Left hindlimb (tissue), 1 donor: ENCODE measurements around the gene LCE2B.
"Not testable (repeated sequence)": the region's sequence is repeated elsewhere in the genome, so short reads cannot be mapped to it uniquely, and the experiment has no call there.

Source experiments
- DNase-seq: peaks from one replicate; pipeline ENCODE4 v3.0.0-alpha.2; 2018

The LCE2B gene, protein sequence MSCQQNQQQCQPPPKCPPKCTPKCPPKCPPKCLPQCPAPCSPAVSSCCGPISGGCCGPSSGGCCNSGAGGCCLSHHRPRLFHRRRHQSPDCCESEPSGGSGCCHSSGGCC

DNA sequence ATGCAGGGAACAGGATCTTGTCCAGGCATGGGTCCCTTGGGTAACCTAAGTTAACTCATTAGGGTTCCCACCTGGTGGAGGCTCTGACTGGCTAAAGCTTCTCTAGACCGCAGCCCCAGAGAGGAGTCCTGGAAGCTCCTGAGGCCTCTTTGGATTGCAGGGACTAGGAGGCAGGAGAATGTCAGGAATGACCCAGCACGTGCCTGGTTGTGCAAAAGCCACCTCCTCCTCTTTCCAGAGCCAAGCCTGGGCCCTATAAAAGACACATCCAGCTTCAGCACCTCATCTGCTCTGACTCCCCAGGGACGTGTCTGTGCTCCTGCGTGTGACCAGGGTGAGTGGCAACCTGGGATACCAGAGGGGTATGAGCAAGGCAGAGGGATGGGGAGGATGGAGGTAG, at the start of gene LCE2B:
Gene LCE2B (plus strand): TSS at position 301 of the 400 bp plus-strand sequence. CDS start 721 bp downstream, outside the sequence.
- DNase-seq, result not testable (repeated sequence)

- no peak for DNase-seq
Measured at GRCh38 chr1:152640351-152640750, 45.6 kb upstream of the LCE2B start.

- DNase-seq, result no peak
Measured at GRCh38 chr1:152643945-152644344, 42.0 kb upstream of the LCE2B start.

DNA sequence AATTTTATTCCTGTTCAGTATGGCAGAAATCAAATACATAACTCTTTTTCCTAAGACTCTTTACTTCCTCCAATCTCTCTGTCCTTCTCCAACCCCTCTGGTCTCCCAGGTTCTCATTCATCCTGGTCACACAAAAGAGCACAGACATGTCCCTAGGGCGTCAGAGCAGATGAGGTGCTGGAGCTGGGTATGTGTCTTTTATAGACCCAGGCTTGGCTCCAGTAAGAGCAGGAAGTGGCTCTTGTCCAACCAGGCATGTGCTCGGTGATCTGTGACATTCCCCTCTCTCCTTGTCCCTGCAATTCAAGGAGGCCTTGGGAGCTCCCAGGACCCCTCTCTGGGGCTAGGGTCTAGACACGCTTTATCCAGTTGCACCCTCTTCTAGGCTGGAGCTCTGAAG, 40.8 kb upstream of the LCE2B start:
- DNase-seq, result no peak

DNA sequence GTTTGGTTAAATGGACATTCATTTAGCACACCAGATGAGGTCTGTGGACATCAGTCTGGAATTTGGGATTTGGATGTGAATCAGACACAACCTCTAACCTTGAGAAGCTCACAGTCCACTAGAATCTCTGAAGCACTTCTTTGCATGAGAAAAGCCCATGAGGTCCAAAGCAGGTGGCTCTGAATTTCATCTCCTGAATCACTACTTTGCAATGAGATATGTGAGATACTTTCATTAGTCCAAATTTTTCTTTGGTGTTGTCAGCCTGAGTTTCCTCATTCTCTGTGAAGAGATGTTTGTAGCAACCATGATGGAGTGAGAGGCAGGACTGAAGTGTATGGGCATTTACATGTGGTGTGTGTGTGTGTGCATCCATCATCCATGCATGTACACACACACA, 39.3 kb upstream of the LCE2B start:
- no peak for DNase-seq

DNA sequence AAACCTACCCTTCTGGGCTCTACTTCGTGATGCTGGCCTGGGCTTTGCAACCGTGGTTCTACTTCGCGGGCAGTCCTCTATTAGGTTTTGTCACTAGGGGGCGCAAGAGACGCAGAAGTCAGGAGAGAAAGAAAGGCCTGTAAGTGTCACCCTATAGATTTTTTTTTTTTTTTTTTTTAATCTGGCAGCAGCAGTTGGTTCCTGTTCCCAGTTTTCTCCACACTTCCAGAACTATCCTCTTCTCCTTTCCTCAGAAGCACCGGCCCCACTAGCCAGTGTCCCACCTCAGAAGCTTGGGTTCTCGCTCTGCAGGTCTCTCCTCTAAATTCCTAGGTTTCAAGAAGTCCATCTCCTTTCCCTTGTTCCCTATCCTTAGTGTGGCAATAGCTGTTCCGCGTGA, 31.8 kb upstream of the LCE2B start:
- DNase-seq, result peak; percentile 33

GRCh38 chr1:152656459-152656858, 29.5 kb upstream of the LCE2B start:
- DNase-seq, result no peak

GRCh38 chr1:152657677-152658076, 28.2 kb upstream of the LCE2B start:
- DNase-seq, result no peak

- DNase-seq, result no peak
Measured at GRCh38 chr1:152658649-152659048, 27.3 kb upstream of the LCE2B start.

DNA sequence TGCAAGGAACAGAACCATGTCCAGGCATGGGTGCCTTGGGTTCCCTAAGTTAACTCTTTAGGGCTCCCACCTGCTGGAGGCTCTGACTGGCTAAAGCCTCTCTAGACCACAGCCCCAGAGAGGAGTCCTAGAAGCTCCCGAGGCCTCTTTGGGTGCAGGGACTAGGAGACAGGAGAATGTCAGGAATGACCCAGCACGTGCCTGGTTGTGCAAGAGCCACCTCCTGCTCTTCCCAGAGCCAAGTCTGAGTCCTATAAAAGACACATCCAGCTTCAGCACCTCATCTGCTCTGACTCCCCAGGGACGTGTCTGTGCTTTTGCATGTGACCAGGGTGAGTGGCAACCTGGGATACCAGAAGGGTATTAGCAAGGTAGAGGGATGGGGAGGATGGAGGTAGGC, 22.8 kb upstream of the LCE2B start, which contains the start of gene LCE2D:
Gene LCE2D (plus strand): TSS at position 283 of the 400 bp plus-strand sequence. CDS start 726 bp downstream, outside the sequence.
- DNase-seq, result no peak

DNA sequence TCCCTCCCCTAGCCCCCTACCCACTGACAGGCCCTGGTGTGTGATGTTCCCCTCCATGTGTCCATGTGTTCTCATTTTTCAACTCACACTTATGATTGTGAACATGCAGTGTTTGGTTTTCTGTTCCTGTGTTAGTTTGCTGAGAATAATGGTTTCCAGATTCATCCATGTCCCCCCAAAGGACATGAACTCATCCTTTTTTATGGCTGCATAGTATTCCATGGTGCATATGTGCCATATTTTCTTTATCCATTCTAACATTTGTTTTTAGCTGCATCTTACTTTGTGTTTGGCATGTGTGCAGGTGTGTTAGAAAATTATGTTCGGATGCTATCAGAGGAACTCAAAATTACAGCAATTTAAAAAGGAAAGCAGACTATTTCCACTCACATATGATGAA, 19.8 kb upstream of the LCE2B start:
- DNase-seq, result not testable (repeated sequence)

DNA sequence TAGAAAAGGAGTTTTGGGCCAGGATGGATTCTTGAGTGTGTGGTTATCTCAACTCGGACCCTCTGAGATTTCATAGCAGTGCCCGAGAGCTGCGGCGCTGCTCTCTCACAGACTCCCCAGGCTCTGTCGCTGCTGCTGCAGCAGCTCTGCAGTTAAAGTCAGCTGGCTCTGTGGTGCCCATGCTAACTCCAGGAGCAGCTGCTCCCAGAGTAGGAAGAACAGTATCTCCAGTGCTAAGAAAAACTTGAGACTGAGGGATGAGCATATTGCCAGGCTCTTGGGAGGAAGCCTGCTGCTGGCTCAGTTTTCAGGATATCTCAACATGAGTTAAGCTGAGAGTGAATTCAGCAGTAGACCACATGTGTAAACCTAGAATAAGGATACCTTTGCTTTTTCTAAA, 18.3 kb upstream of the LCE2B start:
- DNase-seq, result no peak

- DNase-seq, result no peak
Measured at GRCh38 chr1:152673016-152673415, 12.9 kb upstream of the LCE2B start.

DNA sequence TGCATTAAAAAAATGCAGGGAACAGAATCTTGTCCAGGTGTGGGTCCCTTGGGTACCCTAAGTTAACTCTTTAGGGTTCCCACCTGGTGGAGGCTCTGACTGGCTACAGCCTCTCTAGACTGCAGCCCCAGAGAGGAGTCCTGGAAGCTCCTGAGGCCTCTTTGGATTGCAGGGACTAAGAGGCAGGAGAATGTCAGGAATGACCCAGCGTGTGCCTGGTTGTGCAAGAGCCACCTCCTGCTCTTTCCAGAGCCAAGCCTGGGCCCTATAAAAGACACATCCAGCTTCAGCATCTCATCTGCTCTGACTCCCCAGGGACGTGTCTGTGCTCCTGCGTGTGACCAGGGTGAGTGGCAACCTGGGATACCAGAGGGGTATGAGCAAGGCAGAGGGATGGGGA, 10.9 kb upstream of the LCE2B start, which contains the start of gene LCE2C:
Gene LCE2C (plus strand): TSS at position 297 of the 400 bp plus-strand sequence. CDS start 737 bp downstream, outside the sequence.
- DNase-seq, result not testable (repeated sequence)

GRCh38 chr1:152679459-152679858, 6.5 kb upstream of the LCE2B start:
- DNase-seq, result no peak

DNA sequence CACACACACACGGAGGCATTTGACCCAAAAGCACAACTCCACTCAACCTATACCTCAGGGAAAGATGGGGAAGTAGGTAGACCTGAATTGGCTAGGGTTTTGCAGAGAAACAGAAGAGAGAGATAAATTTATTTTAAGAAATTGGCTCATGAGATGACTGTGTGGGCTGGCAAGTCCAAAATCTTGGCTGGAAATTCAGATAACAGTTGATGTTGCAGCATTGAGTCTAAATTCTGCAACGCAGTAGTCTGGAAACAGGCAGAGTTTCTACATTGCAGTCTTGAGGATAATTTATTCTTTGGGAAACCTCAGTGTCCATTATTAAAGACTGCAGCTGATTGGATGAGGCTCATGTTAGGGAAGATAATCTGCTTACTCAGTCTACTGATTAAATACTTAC, 4.3 kb upstream of the LCE2B start:
- DNase-seq, result no peak

DNA sequence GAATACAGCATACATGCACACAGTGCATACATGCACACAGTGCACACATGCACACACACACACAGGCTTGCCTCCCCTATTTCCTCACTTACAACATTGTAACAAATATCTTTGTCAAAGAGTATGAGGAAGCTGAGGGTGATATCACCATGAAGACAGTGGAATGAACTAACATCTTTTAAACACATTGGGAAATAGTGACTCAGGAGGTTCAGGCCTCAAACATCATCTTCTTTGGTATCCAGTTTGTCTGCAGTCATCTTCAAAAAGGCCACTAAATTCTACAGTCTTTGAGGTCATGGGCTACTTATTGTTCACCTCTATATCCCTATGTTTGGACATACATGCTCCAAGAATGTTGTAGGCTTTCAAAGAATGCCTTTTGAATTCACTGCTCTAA, 2.1 kb upstream of the LCE2B start:
- no peak for DNase-seq

DNA sequence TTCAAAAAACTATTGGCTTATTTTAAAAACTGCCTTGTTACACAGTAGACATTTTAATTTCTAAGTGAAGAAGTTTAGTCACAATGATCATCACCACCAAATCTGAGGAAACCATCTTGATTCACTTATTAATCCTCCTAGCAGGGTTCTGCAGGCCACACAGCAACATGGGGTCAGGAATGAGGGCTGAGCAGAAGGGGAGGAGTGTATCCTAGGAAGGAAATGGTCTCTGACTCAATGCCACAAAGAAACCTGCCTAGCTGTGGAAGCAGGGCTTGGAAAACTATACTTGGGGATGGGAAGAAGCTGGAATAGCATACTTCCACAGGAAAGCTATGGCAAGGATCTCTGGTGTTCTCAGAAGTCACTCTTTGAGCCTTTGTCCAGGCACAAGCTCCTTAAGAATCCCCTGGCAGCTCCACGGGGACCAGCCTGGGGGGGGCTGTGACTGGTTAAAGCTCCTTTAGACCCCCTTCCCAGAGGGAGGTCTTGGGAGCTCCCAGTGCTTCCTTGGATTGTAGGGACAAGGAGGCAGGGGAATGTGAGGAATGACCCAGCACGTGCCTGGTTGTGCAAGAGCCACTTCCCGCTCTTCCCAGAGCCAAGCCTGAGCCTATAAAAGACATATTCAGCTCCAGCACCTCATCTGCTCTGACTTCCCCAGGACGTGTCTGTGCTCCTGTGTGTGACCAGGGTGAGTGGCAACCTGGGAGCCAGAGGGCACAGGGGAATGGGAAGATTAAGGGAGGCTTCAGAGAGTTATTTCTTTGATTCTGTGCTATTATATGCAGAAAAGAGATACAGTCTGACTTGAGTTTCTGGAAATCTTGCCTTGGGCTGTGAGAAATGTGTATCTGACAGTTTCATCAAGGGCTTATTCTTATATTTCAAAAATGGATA, 12.0 kb downstream of the LCE2B start, which contains the start of gene LCE2A:
Gene LCE2A (plus strand): TSS at position 645 of the 900 bp plus-strand sequence. CDS start 557 bp downstream, outside the sequence.
- no peak for DNase-seq

GRCh38 chr1:152699746-152700145, 13.8 kb downstream of the LCE2B start:
- DNase-seq, result no peak

- no peak for DNase-seq
Measured at GRCh38 chr1:152707860-152708259, 21.9 kb downstream of the LCE2B start, which contains the start of gene LCE4A. Gene LCE4A (plus strand): TSS chr1:152708160. CDS start chr1:152709076, 916 bp downstream.

DNA sequence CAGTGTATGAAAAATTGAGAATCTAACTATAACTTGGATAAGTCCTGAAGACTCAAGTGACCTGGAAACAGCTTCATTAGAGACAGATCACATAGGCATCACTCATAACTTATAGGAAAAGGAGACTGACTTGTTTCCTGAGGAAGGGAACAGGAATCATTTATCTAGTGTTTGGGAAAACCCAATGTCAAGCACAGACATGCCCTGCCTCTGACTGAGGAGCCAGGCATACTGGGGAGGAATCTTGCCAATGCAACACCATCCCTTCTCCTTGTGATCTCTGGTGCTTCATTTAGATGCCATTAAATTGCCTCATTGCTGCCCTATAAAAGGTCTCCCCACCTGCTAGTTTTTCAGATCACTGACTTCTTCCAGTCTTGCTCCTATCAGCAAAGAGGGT, 32.3 kb downstream of the LCE2B start:
- no peak for DNase-seq

- DNase-seq, result no peak
Measured at GRCh38 chr1:152725261-152725660, 39.3 kb downstream of the LCE2B start.

DNA sequence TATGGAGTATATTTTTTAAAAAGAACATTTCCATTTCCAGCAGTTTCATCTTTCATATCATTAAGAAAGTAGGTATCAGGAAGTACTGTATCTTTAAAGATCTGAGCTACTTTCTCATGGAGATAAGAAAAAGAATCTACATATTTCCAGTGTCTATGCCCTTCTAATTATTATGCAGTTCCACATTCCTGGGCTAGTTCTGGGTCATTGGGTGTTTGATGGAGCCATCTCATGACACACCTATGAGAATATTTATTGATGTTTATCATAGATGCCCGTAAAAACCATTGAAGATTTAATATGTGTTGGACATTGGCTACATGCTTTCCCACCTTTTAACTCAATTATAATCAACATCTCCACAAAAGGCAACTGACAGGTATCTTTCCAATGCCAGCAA, 43.1 kb downstream of the LCE2B start:
- no peak for DNase-seq

DNA sequence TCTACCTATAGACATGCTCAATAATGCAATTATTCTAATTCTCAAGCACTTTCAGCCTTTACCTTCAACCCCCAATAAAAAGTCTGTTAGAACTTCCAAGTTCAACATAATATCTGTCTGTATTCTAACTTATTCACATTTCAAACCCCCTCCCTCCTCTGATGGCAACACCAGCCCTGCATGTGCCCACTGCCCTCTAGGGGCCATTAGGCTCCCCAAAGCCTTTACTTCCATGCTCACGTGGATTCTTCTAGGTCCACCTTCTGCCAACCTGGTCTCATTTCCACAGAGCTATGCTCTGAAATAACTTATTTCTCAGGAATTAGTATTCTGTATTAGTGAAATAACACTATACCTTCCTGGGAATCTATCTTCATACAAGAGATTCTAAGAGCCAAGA, 49.7 kb downstream of the LCE2B start:
- DNase-seq, result no peak
